ENCODE measurements around the gene KRTAP10-12. TPM values are rescaled to one million over a fixed set of nuclear protein-coding genes. Genes with fewer than 3 reads are reported as not detected.
"Not testable (repeated sequence)": the region's sequence is repeated elsewhere in the genome, so short reads cannot be mapped to it uniquely, and the experiment has no call there.

The KRTAP10-12 gene, protein sequence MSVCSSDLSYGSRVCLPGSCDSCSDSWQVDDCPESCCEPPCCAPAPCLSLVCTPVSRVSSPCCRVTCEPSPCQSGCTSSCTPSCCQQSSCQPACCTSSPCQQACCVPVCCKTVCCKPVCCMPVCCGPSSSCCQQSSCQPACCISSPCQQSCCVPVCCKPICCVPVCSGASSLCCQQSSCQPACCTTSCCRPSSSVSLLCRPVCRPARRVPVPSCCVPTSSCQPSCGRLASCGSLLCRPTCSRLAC
- not detected for total RNA-seq

DNA sequence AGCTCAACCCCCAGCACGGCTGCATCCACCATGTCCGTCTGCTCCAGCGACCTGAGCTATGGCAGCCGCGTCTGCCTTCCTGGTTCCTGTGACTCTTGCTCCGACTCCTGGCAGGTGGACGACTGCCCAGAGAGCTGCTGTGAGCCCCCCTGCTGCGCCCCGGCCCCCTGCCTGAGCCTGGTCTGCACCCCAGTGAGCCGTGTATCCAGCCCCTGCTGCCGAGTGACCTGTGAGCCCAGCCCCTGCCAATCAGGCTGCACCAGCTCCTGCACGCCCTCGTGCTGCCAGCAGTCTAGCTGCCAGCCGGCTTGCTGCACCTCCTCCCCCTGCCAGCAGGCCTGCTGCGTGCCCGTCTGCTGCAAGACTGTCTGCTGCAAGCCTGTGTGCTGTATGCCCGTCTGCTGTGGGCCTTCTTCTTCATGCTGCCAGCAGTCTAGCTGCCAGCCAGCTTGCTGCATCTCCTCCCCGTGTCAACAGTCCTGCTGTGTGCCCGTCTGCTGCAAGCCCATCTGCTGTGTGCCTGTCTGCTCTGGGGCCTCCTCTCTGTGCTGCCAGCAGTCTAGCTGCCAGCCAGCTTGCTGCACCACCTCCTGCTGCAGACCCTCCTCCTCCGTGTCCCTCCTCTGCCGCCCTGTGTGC lies at the start of gene KRTAP10-12:
KRTAP10-12 (plus strand) TSS at position 1 of the 639 bp plus-strand sequence; CDS start at position 31, 30 bp downstream.
- not testable (repeated sequence) for DNase-seq

DNA sequence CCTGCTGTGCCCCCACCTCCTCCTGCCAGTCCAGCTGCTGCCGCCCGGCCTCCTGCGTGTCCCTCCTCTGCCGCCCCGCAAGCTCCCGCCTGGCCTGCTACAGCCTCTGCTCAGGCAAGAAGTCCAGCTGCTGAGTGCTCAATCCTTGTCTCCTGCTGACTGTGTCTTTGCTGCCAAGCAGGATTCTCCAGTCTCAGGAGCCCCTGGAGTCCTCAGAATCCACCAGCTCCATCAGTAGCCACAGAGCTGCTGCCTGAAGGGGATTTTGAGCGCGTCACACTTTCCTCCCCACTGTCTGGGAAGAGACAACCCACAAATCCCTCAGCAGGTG lies 49.8 kb upstream of the KRTAP10-12 start:
- no peak for DNase-seq

DNA sequence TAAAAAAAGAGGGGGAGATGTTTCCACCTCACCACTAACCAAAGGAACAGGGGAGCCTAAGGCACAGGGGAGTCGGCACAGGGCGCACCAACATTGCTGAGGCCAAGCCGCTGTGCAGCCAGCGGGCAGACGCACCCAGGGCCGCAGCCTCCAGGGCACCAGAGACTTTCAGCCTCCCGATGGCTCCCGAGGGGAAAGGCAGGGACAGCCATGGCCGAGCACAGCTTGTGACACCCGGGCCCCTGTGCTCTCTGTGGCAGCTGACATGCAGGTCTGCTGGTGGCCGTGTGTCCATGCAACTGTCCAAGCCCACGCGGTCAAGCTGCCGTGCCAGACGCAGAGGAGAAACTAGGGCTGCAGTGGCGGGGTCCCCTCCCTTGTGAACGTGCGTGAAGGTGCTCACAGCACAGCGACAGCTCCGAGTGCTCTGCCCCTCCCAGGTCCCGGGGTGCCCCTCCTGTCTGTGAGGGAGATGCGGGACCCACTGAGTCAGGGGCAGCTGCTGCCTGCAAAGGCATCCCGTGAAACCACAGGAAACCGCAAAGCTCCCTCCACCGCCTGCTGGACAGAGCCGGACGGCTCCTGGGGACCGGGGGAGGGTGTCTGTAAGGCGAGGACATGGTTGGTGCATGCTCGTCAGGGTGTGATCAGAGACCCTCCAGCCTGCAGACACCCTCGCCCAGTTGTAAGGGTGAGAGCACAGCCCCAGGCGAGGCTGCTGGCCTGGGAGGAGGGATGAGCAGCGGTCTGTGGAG lies 48.2 kb upstream of the KRTAP10-12 start:
- DNase-seq, result no peak

DNA sequence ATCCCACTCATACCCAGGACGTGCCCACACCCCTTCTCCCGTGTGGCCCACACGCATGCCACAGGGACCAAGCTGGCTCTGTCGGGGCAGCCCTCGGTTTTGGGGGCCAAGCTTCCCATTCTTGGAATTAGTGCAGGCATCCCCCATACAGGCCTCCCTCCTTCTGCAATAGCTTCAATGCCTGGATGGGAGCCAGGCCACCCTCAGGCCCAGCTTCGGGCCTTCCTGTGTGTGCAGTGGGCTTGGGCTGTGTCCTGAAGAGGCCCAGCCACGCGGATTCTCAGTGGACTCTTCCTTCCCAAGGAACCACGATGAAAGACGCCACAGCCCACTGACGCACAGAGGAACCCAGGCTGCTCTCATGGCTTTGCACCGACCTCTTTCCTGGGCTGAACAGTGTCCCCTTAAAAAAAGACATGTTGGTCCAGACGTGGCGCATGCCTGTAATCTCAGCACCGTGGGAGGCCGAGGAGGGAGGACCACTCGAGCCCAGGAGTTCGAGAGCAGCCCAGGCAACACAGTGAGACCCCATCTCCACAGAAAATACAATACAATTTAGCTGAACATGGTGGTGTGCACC lies 47.4 kb upstream of the KRTAP10-12 start:
- DNase-seq, result no peak

DNA sequence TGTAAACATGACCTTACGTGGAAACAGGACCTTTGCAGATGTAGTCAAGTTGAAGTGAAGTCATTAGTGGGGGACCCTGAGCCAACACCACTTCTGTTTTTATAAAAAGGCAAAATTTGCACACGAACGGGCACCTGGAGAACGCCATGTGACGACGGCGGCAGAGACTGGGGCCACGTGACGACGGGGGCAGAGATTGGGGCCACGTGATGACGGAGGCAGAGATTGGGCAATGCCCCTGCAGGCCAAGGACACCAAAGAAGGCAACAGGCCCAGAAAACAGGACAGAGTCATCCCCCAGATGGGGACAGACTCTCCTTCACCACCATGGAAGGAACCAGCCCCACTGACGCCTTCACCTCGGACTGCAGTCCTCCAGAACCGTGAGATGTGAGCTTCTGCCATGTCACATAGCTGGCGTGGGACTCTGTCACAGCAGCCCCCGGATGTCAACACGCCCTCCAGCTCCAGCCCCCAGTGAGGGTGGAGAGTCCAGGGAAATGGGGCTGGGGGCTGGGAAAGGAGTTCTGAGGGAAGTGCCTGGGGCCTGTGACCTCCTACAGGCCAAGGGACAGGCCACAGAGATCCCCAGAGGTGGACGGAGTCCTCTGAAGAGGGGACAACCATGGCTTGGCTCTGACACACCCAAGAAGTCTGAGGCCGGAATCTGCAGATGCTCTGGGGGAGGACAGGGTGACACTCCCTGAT lies 46.6 kb upstream of the KRTAP10-12 start:
- no peak for DNase-seq

DNA sequence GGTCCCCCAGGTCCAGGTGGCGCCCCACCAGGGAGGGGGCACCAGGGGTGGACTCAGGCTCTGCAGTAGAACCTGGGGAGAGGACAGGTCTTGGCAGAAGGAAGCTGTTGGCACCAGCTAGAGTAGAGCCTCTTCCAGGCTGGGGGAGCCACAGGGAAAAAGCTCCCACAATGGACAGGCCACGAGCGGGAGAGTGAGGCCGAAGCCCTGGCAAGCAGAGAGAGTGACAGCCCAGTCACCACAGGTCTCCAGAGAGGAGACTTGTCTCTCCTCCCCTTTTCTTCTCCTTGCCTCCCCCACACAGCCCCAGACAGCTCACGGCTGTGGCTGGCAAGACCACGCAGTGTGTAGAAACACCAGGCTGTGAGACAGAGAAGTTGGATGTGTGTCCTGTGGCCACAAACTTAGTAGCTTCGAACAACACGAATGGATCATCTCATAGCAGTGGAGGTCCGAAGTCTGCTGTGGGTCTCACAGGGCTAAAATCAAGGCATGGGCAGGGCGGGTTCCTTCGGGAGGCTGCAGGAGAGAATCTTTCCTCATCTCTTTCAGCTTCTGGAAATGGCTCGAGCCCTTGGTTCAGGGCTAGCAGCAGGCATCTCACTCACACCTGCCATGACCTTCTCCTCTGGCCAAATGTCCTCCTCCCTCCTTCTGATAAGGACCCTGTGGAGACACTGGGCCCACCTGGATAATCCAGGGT lies 45.8 kb upstream of the KRTAP10-12 start:
- no peak for DNase-seq

DNA sequence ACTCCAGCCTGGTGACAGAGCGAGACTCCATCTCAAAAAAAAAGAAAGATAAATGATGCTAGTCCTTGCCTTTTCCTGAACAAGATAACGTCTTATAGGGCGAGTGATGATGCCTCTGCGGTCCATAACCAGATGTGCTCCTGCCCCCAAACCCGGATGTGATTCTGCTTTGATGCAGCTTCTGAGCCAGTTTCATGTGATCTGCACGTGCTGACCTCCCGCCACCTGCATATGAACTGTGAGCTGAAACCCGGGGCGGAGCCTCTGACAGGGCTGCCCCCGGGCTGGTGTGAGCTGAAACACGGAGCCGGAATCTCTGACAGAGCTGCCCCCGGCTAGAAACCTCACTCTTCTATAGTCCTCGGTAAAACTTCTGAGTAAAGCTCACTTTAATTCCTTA lies 43.8 kb upstream of the KRTAP10-12 start:
- no peak for DNase-seq

DNA sequence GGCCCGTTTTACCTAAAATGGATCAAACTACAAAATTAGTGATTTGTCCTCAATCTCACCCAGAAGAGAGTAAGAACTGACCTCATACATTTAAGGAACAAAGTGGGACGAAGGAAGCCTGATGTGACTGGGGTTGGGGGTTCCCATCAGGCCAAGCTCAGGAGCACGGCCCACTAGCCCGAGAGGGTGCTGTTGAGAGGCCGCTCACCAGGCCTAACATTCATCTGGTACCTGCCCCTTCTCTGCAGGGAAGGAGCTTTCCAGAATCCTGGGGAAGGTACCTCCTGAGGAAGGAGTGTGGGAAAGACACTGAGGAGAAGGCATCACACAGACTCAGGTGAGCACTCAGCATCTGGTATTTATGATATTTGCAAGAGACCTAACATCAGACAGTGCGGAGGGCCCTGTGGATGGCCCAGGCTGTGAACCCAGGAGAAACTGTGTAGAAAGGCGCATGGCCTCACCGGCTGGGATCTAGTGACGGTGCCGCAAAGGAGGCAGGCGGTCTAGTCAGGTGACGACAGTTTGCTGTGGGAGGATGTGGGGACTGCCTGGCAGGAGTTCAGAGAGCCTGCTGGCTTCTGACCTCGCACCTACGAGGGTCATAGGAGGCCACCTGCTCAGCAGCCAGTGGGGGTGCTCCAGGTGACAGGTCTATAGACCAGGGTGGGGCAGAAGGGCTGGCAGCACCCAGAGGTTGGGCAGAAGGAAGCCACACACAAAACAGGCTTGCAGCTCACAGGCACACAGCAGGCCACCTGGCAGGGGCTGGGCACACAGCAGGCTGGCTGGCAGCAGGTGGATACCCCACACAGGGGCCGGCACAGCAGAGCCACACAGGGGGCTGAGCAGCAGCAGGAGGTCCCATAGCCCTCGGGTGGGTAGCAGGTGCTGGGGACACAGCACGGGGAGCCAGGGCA lies 43.1 kb upstream of the KRTAP10-12 start:
- DNase-seq, result peak; percentile 56

DNA sequence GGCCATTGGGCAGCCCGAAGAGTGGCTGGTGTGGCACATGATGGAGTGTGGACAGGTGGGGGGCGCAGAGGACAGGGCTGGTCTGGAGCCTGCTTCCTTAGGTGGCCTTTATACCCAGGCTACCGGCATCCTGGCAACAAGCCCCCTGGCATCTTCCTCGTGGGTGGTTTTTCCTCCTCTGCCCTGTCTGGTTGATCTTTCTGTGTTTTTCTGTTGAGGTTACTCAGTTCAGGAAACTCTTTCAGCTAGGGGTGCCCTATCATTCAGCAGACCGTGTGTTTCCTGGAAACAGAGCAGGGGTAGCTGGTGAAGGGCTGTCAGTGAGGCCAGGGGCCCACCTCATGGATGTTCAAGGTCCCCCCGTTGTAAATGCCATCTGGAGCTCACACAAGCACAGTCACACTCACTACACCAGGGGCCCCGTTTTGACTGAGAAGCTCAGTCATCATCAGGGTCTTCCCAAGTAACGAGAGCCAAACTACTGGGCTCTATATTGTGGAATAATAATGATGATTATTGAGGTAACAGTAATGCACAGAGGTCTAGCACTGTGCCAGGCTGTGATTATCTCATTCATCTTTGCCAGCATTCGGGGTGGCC lies 42.3 kb upstream of the KRTAP10-12 start, which contains the start of gene KRTAP12-4:
KRTAP12-4 (minus strand) TSS at position 84 of the 600 bp plus-strand sequence; CDS start at position 39, 45 bp downstream.
- no peak for DNase-seq

DNA sequence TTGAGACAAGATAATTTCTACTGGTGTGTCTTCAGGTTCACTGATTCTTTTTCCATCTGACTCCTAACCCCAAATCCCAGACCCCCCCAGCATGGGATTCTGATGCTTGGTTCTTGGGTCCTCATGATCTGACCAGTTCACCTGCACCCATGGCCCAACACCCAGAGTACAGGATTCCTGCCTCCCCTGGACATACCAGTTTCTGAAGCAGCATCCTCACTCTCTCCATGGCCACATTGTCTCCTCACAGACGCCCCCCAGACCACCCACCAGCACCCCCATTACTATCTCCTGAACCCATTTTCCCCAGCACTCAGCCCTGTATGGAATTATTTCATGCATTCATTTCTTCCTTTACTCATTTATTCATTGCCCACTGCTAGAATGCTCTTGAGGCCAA lies 40.1 kb upstream of the KRTAP10-12 start:
- DNase-seq, result no peak

DNA sequence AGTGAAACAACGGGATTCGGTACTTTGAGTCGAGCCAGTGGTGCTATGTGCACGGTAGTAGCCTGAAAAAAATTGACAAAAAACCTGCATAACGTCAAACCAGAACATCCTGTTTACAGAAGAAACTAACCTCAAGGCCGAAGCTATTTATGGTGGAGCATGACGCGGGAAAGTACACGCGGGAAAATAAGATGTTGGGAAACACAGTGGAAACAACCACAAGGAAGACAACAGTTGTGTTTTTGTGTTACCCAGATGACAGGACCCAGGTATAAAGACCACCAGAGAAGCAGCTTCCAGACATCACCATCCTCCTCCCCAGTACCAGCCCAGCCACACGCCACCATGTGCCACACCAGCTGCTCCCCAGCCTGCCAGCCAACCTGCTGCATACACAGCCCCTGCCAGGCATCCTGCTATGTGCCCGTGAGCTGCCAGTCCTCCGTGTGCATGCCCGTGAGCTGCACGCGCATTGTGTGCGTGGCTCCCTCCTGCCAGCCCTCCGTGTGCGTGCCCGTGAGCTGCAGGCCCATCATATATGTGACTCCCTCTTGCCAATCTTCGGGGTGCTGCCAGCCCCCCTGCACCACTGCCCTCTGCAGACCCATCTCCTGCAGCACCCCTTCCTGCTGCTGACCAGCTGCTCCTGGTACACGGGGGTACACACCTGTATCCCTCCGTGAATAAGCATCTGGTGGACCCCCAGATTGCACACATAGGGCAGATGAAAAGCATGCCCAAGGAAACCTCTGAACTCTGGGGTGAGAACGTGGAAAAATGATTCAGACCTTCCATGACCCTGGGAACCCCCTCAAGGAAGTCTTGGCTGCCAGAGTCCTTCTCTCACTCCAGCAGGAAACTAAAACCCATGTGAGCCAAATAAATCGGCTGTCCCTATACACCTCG lies 39.1 kb upstream of the KRTAP10-12 start, which contains the start of gene KRTAP12-3:
KRTAP12-3 (plus strand) TSS at position 298 of the 906 bp plus-strand sequence; CDS start at position 346, 48 bp downstream.
- peak; percentile 42 for DNase-seq

DNA sequence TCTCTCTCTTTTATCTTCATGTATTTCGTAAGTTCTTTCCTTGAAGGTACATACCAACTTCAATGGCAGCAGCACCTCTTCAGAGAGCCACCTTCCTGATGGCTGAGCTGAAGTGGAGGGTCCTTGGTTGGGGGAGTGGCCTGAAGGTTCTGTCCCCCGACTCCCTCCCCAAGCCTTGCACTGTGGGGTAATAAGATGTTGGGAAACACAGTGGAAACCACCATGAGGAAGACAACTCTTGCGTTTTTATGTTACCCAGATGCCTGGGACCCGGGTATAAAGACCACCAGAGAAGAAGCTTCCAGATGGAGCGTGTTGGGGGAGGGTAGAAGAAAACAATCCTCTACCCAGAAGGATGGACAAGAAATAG lies 38.4 kb upstream of the KRTAP10-12 start:
- DNase-seq, result no peak

DNA sequence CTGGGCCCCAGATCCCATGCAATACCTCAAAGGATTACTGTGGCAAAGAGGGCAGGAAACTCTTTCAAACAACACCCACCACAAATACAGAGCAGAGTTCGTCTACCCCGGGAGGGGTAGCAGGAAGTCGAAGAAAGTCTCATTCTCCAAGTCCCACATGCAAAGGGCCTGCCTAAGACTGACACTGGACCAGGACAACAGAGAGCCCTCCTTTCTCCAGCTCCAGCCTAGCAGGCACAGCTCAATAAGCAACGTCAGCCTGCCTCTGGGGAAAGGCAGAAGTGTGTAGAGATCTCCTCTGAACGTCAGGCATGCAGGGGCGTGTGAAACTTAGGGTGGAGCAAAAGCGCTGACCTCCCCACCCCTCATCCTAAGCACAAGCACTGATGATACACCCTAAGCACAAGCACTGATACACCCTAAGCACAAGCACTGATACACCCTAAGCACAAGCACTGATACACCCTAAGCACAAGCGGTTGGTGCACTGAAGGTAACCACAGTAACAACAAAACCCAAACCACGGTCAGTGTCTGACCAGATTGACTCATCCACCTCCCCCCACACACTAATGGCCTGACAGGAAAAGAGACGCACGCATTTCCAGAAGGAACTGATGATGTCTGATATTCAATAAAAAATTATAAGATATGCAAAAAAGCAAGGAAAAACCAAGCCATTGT lies 37.9 kb upstream of the KRTAP10-12 start:
- DNase-seq, result no peak

DNA sequence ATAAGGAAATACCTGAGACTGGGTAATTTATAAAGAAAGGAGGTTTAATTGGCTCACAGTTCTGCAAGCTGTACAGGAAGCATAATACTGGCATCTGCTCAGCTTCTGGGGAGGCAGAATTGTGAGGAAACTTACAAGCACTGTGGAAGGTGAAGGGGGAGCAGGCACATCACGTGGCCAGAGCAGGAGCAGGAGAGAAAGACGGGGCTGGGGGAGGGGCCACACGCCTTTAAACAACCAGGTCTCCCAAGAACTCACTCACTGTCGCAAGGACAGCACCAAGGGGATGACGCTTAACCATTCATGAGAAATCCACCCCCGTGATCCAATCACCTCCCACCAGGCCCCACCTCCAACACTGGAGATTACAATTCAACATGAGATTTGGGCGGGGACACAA lies 35.4 kb upstream of the KRTAP10-12 start:
- DNase-seq, result not testable (repeated sequence)

DNA sequence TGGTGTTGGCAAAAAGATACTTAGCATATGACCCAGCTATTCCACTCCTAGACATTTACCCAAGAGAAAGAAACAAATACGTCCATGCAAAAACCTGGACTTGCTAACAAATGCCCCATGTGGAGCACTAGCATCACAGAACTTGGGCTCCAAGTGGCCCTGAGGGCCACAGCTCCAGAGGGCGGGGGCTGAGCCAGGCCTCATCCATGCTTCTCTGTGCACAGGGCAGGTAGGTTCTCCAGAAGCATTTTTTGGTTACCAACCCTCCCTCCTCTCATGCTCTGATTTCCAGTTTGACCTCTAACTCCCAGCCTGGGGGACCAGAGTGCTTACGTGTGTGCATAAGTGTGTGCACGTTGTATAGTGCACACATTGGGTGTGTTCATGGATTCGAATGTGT lies 32.3 kb upstream of the KRTAP10-12 start:
- DNase-seq, result no peak

DNA sequence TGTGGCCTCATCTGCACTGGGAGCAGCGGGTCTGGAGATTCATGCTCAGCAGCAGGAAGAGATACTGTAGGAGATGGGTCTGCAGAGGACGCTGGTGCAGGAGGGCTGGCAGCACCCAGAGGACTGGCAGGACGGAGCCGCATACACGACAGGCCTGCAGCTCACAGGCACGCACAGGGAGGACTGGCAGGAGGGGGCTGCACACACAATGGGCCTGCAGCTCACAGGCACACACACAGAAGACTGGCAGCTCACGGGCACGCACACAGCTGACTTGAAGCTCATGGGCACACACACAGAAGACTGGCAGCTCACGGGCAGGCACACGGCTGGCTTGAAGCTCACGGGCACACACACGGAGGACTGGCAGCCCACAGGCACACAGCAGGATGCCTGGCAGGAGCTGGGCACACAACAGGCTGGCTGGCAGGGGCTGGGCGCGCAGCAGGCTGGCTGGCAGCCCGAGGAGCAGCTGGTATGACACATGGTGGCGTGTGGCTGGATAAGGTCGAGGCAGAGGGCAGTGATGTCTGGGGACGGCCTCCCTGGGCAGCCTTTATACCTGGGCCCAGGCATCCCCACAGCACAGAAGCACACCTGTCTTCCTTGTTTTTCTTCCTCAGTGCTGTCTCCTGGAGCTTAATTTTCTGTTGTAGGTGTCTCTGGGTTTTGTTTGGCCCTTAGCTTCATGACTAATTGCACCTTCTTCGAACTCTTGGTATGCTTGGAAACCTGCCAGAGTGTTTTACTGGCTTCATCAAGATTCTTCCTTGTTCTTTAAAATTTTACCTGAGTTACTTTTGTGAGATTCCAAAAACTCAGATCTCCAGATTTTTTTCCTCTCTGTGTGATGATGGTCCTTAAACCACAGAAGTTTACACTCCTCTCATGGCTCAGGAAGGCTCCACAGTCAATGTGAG lies 30.3 kb upstream of the KRTAP10-12 start, which contains the start of gene KRTAP12-2:
KRTAP12-2 (minus strand) TSS at position 527 of the 920 bp plus-strand sequence; CDS start at position 486, 41 bp downstream.
- DNase-seq, result no peak

DNA sequence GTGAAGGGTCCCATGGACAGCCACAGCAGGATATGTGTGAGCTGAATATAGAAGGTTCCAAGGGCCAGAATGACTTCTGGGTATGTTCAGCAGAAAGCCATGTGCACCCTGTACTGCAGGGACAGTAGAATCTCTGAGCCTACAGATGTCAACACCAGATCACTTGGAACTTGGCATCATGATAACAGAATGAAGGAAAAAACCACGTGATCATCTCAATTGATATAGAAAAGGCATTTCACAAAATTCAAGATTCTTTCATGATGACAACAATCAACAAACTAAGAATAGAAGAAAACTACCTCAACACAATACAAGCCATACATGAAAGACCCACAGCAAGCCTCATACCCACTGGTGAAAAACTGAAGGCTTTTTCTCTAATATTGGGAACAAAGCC lies 29.4 kb upstream of the KRTAP10-12 start:
- DNase-seq, result no peak

Data from effector CD4-positive, alpha-beta T cell (primary cell).